Activated CD4-positive, alpha-beta T cell treated with anti-CD3 and anti-CD28 coated beads, Interleukin-2, amount 50 U/mL, for 4 hours (primary cell): ENCODE results near the gene ZNF80.
"Not testable (repeated sequence)": the region's sequence is repeated elsewhere in the genome, so short reads cannot be mapped to it uniquely, and the experiment has no call there.

ENCODE experiments used
- DNase-seq, 2 experiments: peaks; one replicate each; pipeline ENCODE4 v3.0.0-alpha.2; 2020

ZNF80 gene

GRCh38 chr3:114237478-114237877 lies at the start of gene ZNF80:
Gene ZNF80, minus strand, starts transcription at chr3:114237578. Its CDS starts 504 bp downstream, at chr3:114237074.
- not testable (repeated sequence) for DNase-seq

DNA sequence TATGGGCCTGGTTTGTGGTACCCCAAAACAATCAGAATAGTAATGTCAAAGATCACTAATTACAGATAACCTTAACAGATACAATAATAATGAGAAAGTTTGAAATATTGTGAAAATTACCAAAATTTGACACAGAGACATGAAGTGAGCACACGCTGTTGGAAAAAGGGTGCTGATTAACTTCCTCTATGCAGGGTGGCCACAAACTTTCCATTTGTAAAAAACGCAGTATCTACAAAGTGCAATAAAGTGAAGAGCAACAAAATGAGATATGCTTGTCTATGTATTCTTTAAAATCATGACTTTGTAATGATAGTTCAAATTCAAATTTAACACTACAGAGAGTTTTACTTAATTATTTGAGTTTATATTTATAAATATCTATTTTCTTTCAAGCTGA lies 48.9 kb upstream of the ZNF80 start:
- no peak for DNase-seq

DNA sequence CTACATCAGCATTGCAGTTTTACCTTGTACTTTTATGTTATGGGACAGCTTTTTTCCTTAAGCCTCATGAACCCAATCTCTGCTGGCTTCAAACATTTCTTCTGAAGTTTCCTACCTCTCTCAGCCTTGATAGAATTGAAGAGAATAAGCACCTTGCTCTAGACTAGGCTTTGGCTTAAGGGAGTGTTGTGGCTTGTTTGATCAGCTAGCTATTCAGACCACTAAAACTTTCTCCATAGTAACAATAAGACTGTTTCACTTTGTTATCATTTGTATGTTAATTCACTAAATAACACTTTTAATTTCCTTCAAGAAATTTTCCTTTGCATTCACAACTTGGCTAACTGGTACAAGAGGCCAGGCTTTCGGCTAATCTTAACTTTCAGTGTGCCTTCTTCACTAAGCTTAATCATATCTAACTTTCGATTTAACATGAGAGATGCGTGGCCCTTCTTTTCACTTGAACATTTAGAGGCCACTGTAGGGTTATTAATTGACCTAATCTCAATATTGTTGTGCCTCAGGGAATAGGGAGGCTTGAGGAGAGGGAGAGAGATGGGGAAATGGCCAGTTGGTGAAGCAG lies 48.4 kb upstream of the ZNF80 start:
- DNase-seq, result no peak

DNA sequence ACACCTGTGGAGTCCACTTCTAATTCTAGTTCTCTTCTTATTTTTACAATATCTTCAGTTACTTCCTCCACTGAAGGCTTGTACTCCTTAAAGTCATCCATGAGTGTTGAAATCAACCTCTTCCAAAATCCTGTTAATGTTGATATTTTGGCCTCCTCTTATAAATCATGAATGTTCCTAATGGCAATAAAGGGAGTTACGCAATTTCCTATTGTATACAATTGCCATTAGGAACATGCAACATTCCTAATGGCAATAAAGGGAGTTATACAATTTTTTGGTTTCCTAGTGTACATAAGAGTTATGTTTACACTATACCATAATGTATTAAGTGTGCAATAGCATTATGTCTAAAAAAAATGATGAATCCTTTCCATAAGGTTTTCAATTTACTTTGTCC lies 47.3 kb upstream of the ZNF80 start:
- no peak for DNase-seq

GRCh38 chr3:114276856-114277255 lies 39.5 kb upstream of the ZNF80 start:
- DNase-seq, result not testable (repeated sequence)

GRCh38 chr3:114274929-114275328 lies 37.6 kb upstream of the ZNF80 start:
- no peak for DNase-seq

DNA sequence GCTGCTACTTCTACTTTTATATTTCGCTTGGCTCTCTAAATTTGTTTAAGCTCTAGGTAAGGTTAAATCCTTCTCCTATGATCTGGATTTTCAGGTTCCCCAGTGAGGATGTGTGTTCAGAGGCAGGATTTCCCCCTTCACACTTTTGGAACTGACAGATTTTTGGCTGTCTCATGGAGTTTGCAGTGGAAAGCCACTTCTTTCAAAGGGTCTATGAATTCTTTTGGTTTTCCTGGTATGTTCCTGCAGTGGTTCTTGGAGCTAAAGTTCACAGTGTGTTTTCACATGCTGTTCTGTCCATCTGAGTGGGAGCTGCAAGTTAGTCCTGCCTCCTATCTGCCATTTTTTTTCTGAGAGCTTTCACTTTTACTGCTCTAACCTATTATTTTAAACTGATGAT lies 34.9 kb upstream of the ZNF80 start:
- DNase-seq, result no peak

DNA sequence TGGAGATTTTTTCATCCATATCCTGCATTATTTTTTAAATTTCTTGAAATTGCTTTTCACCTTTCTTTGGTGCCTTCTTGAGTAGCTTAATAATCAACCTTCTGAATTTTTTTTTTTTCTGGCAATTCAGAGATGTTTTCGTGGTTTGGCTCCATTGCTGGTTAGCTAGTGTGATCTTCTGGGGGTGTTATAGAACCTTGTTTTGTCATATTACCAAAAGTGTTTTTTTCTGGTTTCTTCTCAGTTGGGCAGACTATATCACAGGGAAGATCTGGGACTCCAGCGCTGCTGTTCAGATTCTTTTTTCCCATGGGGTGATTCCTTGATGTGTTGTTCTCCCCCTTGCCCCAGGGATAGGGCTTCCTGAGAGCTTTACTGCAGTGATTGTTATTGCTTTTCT lies 32.6 kb upstream of the ZNF80 start:
- no peak for DNase-seq

- DNase-seq, result no peak
Measured at GRCh38 chr3:114260152-114260551, 22.8 kb upstream of the ZNF80 start.

GRCh38 chr3:114259566-114259965 lies 22.2 kb upstream of the ZNF80 start:
- no peak for DNase-seq

DNA sequence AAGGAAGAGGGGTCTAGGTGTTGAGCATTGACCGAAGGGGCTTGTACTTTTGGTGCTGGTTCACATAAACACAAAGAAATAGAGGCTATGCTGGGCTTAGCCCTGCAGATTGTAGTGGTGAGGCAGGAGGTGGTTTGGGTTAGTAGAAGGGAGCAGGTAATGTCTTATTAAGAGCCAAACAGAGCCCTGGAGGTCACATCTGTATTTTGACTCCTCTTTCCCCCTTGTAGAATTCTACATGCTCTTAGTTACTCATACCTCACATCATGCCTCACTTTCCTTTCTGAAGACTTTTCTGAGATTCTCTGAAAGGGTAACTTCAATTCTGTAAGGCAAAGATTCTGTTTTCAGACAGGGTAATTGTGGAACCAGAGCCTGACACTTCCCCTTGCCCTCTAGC lies 16.1 kb upstream of the ZNF80 start:
- no peak for DNase-seq

DNA sequence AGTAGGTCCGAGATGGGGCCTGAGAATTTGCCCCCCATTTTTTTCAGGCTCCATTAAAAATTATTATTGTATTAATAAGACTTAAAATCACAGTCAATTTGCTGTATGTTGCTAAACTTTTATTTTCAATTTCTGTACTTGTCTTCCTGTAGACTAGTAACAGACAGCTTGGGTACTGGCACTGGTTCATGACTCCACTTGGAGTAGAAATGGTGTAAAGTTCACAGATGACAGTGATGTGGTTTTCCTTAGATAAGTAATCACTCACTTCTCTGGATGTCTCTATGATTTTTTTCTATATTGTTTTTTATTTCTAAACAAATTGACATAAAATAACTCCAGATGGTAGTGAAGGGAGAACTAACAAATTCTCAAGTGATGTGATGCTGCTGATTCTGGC lies 15.6 kb upstream of the ZNF80 start:
- DNase-seq, result no peak

DNA sequence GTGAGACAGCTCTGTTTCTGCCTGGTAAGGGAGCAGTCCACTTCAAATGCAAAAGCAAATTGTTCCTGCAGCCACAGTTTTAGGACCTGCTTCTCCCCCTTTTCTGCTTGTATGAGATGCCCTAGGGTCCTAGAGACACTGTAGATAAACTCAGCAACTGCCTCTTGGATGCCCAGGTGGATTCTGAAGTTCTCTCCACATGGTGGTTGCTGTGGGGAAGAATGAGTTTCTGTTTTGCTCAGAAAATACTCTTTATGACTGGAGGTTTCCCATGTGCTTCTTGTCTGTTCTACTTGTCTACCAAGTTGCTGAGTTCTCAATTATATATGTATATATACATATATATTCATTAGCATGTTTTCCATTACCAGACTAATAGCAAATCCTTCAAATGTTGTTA lies 5.6 kb upstream of the ZNF80 start:
- no peak for DNase-seq

- DNase-seq, result no peak
Measured at GRCh38 chr3:114241262-114241661, 3.9 kb upstream of the ZNF80 start.

GRCh38 chr3:114238146-114238785 lies 888 bp upstream of the ZNF80 start:
- not testable (repeated sequence) for DNase-seq

DNA sequence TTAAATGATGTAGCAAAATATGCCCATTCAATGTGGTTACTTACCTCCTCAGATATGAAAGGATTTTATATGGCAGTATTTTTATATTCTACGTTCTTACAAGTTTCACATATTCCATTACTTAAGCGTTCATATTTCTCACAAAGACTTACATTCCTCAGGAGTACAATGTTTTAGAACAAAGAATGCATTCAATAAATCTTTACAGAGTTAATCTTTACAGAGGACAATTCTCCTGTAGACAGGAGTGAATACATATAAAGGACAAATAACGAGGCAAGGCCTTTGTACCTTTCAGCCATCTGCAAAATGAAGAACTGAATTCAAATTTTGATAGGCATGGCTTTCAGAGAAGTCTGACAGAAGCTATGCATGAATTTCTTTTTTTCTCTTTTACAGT lies 1.9 kb downstream of the ZNF80 start:
- no peak for DNase-seq

GRCh38 chr3:114234745-114235144 lies 2.6 kb downstream of the ZNF80 start:
- no peak for DNase-seq

GRCh38 chr3:114231616-114232015 lies 5.8 kb downstream of the ZNF80 start:
- DNase-seq, result peak in 1 of 2 experiments; percentile 38

DNA sequence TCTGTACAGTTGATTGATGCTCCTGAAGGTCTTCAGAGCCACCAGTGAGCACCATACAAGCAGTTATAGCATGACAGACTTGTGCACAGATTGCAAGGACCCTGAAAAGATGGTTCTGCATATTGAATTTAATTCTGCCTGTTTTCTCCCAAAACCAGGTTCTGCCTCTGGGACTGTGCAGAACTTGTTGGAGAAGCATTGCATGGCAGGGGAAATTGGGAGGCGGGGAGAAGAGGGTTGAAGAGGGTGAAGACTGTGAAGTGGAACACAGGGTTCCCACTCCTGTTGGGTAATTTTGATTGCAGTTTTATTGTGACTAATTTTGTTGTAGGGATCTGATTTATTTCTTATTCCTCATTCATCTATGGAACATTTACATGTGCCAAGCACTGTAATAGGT lies 10.3 kb downstream of the ZNF80 start:
- no peak for DNase-seq

DNA sequence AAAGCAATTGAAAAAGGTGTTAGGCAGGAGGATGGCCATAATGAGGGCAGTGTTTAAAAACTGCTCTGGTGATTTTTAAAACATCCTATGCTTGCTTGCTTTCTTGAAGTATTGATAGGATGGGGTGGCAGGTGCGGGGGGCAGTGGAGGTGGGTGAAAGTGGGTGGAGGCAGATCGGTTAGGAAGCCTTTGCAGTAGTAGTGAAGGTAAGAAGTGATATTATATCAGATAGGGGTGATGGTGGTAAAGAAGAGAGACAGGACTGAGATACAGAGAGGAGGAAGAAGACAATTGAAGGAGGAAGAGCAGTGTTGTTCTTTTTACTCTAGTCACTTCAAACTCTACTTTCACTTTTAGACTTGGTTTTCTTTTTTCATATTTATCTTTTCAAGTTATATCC lies 11.1 kb downstream of the ZNF80 start:
- DNase-seq, result no peak

DNA sequence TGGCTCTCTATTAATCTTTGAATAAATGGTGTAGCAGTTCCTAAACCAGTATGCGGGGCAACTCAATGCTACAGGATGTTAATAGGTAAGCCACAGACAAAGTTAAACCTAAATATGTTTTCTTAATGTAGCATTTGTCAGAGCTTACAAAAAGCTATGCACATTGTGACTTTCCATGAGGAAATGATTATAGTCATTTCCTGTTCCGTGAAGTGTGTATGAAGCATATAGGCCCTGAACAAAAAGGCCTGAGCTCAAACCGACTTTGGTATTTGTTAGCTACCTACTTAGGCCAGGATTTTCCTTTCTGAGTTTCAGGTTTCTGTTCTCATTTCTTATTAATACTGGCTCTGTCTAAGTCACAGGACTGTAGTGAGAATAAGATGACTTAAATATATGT lies 14.2 kb downstream of the ZNF80 start:
- peak in 1 of 2 experiments; percentile 17 for DNase-seq

- DNase-seq, result no peak
Measured at GRCh38 chr3:114221881-114222264, 15.5 kb downstream of the ZNF80 start.

DNA sequence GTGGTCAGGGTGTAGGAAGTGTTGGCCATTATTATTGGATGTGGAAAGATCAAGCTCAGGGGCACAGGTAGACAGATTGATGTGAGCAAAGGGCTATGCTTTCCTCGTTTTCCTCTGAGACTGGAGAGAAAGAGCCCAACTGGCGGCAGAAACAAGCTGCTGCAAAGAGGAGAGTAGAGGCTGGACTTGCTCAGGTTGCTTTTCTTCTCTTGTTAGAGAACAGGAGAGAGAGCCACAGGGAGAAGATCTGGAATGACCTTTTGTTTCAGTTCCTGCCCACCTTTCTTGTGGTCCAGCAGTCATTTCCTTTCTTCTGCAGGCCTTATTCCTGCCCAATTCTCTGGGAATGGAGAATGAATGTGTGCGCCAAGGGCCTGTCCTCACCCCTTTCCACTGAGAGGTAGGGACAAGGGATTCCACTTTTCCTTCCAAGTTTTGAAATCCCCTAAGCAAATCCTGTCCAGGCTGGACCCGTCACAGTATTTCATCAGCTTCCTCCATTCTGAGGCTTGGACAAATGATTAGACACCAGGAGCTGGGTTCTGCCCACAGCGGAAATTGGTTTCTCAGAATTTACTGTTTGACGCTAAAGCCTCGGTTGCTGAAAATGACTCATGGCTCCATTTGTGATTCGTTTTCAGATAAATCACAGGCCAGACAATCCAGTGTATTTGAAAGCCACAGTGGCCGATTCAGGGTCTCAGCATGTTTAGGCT lies 16.1 kb downstream of the ZNF80 start:
- DNase-seq, result peak in 1 of 2 experiments; percentile 47

- no peak for DNase-seq
Measured at GRCh38 chr3:114219741-114220140, 17.6 kb downstream of the ZNF80 start.
